Measurements from ENCODE around the gene CACNA1C. TPM values are rescaled to one million over a fixed set of nuclear protein-coding genes. Genes with fewer than 3 reads are reported as not detected.

CACNA1C gene
- total RNA-seq, 1 donor from 2014 or later = 1.3 TPM

DNA sequence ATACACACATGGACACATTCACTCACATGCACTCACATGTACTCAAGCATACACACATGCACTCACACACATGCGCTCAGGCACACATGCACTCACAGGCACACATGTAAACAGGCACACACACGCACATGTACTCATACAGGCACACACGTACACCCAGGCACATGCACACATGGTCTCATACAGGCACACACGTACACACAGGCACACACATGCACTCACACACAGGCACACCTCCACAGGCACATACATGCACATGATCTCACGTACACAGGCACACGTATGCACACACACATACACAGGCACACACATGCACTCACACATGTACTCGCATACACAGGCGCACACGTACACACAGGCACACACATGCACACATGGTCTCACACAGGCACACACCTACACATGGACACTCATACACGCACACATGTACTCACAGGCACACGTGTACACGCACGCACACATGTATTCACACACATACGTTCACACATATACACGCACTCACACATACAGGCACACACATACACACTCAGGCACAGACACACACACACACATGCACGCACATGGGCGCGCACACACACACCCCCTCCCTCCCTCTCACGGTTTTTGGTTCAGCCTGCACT lies 138.9 kb downstream of the CACNA1C start:
- TF ChIP-seq, protein P1, sequence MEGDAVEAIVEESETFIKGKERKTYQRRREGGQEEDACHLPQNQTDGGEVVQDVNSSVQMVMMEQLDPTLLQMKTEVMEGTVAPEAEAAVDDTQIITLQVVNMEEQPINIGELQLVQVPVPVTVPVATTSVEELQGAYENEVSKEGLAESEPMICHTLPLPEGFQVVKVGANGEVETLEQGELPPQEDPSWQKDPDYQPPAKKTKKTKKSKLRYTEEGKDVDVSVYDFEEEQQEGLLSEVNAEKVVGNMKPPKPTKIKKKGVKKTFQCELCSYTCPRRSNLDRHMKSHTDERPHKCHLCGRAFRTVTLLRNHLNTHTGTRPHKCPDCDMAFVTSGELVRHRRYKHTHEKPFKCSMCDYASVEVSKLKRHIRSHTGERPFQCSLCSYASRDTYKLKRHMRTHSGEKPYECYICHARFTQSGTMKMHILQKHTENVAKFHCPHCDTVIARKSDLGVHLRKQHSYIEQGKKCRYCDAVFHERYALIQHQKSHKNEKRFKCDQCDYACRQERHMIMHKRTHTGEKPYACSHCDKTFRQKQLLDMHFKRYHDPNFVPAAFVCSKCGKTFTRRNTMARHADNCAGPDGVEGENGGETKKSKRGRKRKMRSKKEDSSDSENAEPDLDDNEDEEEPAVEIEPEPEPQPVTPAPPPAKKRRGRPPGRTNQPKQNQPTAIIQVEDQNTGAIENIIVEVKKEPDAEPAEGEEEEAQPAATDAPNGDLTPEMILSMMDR (IDR thresholded peaks at IDR 0.05; ENCODE audit: insufficient read depth, low read length, poor library complexity, severe bottlenecking) = no peak
- H3K4me3 ChIP-seq (ENCODE audit: low read depth, low read length) = no peak overlapping the region
- DNase-seq (ENCODE audit: low read depth) = no peak
- no peaks in the 10 kb centered on the region for H3K27me3 ChIP-seq (ENCODE audit: control insufficient read depth, insufficient read depth, low read length)
- no peaks in the 10 kb centered on the region for H3K36me3 ChIP-seq (ENCODE audit: control insufficient read depth, insufficient read depth, low read length)

DNA sequence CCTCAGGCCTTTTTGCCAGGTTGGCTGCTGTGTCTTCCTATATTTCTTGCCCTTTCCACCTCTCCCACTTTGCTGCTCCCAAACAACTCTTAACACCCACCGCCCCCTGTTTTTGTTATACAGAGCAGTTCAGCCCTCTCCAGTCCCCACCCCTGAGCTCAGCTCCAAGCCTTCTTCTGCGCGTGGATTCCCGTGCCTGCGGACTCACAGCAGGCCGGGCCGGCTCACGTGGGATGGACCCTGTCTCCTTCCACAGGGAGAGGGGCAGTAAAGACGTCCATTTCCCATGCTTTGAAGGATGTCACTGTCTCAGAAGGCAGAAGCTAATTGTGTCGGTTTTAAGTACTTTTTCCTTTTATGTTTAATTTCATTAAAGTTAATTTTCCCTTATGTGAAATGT lies 139.4 kb downstream of the CACNA1C start:
- TF ChIP-seq, protein P1 (IDR thresholded peaks at IDR 0.05; ENCODE audit: insufficient read depth, low read length, poor library complexity, severe bottlenecking) = no peak
- no peak for DNase-seq (ENCODE audit: low read depth)
- Histone ChIP-seq H3K27me3 (ENCODE audit: control insufficient read depth, insufficient read depth, low read length) (no peaks in the 10 kb centered on the region), H3K36me3 (ENCODE audit: control insufficient read depth, insufficient read depth, low read length) (no peaks in the 10 kb centered on the region), H3K4me3 (ENCODE audit: low read depth, low read length) (no peak overlapping the region)

DNA sequence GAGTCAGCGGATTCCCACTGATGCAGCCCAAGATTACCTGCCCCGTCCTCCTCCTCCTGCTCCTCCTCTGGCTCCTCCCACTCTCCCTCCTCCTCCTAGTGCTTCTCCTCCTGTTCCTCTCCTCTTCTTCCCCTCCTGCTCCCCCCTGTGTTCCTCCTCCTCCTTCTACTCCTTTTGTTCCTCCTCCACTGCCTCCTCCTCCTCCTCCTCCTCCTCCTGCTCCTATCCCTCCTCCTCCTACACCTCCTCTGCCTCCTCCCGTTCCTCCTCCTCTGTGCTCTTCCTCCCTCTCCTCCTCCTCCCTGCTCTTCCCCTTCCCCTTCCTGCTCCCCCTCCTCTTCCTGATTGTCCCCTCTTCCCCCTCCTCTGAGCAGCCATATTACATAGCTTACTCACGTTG lies 141.3 kb downstream of the CACNA1C start:
- TF ChIP-seq, protein P1 (IDR thresholded peaks at IDR 0.05; ENCODE audit: insufficient read depth, low read length, poor library complexity, severe bottlenecking) = no peak
- no peak for DNase-seq (ENCODE audit: low read depth)
- Histone ChIP-seq H3K36me3 (ENCODE audit: control insufficient read depth, insufficient read depth, low read length) (no peaks in the 10 kb centered on the region), H3K27me3 (ENCODE audit: control insufficient read depth, insufficient read depth, low read length) (no peaks in the 10 kb centered on the region), H3K4me3 (ENCODE audit: low read depth, low read length) (no peak overlapping the region)

DNA sequence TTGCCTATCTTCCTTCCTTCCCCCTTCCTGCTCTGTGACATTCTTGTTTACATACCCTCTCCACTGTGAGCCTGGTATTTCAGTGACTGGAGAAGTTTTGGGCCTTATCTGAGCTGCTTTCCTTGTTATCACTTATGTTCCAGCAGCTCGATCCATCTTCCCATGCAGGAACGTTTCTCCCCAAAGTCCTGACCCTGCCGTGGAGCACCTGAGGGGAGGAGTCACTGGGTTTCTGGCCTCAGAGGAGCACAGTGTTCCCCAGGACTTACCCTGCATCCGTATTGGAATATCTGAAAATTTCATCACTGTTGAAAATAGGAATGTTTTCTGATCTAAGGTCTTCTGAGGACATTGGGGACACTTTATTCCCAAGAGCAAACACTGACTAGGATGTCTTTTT lies 141.8 kb downstream of the CACNA1C start:
- Histone ChIP-seq H3K27me3 (ENCODE audit: control insufficient read depth, insufficient read depth, low read length) (no peaks in the 10 kb centered on the region), H3K4me3 (ENCODE audit: low read depth, low read length) (no peak overlapping the region), H3K36me3 (ENCODE audit: control insufficient read depth, insufficient read depth, low read length) (no peaks in the 10 kb centered on the region)
- no peak for DNase-seq (ENCODE audit: low read depth)
- TF ChIP-seq, protein P1 (IDR thresholded peaks at IDR 0.05; ENCODE audit: insufficient read depth, low read length, poor library complexity, severe bottlenecking) = no peak

DNA sequence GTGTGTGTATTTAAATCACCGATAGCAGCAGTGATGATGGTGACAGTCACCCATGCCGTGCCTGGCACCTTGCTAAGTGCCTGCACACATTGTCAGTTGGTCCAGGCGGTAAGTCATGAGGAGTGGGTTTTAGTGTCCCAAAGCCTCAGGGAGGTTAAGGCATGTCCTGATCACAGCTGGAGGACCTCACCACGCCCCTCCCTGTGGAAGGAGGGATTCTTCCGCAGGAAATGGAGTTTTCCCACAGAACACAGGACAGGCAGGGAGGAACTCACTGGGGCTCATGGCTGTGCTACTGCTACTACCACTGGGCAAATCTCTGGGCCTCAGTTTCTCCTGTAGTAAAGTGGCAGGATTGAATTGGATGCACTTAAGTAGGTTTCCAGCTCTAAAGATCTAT lies 142.3 kb downstream of the CACNA1C start:
- DNase-seq (ENCODE audit: low read depth) = no peak
- no peak overlapping the region for H3K4me3 ChIP-seq (ENCODE audit: low read depth, low read length)
- TF ChIP-seq, protein P1 (IDR thresholded peaks at IDR 0.05; ENCODE audit: insufficient read depth, low read length, poor library complexity, severe bottlenecking) = no peak
- H3K36me3 ChIP-seq (ENCODE audit: control insufficient read depth, insufficient read depth, low read length) = no peaks in the 10 kb centered on the region
- no peaks in the 10 kb centered on the region for H3K27me3 ChIP-seq (ENCODE audit: control insufficient read depth, insufficient read depth, low read length)

DNA sequence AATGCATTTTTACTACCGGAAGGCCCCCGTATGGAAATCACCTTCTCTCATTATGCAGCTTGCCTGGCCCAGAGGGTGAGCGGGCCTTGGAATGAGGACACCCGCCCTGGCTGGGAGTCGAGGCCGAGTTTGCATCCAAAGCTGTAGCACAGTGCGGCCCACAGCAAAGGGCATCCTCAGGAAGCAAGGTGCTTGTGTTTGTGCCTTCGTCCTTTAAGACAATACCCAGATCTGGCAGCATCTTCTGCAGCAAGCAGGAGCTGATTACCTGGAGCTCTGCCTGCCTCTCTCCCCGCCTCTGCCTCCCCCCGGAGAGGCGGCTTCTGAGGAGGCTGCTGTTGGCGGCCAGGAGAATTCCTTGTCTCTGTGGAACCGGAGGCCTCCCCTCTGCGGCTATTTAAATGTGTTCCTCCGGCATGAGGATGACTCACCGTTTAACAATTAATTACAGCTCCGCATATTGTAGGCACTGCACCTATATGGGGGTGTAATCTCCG lies 145.3 kb downstream of the CACNA1C start:
- peak; percentile 57 for DNase-seq (ENCODE audit: low read depth)
- Histone ChIP-seq H3K27me3 (ENCODE audit: control insufficient read depth, insufficient read depth, low read length) (no peaks in the 10 kb centered on the region), H3K4me3 (ENCODE audit: low read depth, low read length) (no peak overlapping the region), H3K36me3 (ENCODE audit: control insufficient read depth, insufficient read depth, low read length) (no peaks in the 10 kb centered on the region)
- TF ChIP-seq, protein P1 (IDR thresholded peaks at IDR 0.05; ENCODE audit: insufficient read depth, low read length, poor library complexity, severe bottlenecking) = no peak

Data from kidney epithelial cell (primary cell).